Stimulated activated CD4-positive, alpha-beta T cell treated with anti-CD3 and anti-CD28 coated beads, TNF-alpha, amount 100 ng/mL, for 4 hours (primary cell): Measurements from ENCODE around the gene ATP2A2.
"Not testable (repeated sequence)": the region's sequence is repeated elsewhere in the genome, so short reads cannot be mapped to it uniquely, and the experiment has no call there.

Experiments used
- DNase-seq, 3 experiments: peaks; one replicate each; pipeline ENCODE4 v3.0.0-alpha.2; 2020; ENCODE audit warnings: low read depth in 3 of 3

ATP2A2 gene

GRCh38 chr12:110280779-110281548 lies at the start of gene ATP2A2:
Gene ATP2A2 (plus strand): TSS chr12:110281247. CDS start chr12:110281790, 543 bp downstream.
- DNase-seq: peak; percentile 77 to 81 (median 79)

GRCh38 chr12:110233212-110233903 lies 47.7 kb upstream of the ATP2A2 start:
- no peak for DNase-seq

- no peak for DNase-seq
These were observed 46.7 kb upstream of the ATP2A2 start for GRCh38 chr12:110234331-110234751.

- no peak for DNase-seq
These were observed 46.3 kb upstream of the ATP2A2 start for GRCh38 chr12:110234755-110235154.

- no peak for DNase-seq
These were observed 45.7 kb upstream of the ATP2A2 start for GRCh38 chr12:110235383-110235782.

- no peak for DNase-seq
These were observed 37.8 kb upstream of the ATP2A2 start for GRCh38 chr12:110243227-110243626.

GRCh38 chr12:110244372-110244771 lies 36.7 kb upstream of the ATP2A2 start:
- DNase-seq: no peak

- no peak for DNase-seq
These were observed 36.2 kb upstream of the ATP2A2 start for GRCh38 chr12:110244829-110245228.

- DNase-seq: peak; percentile 15 to 24 (median 15)
These were observed 35.7 kb upstream of the ATP2A2 start for GRCh38 chr12:110245369-110245772.

GRCh38 chr12:110246636-110247339 lies 34.3 kb upstream of the ATP2A2 start:
- DNase-seq: no peak

- DNase-seq: no peak
These were observed 33.5 kb upstream of the ATP2A2 start for GRCh38 chr12:110247340-110248095.

- DNase-seq: no peak
These were observed 33.0 kb upstream of the ATP2A2 start for GRCh38 chr12:110248096-110248447.

- no peak for DNase-seq
These were observed 31.9 kb upstream of the ATP2A2 start for GRCh38 chr12:110249105-110249504.

- DNase-seq: no peak
These were observed 31.3 kb upstream of the ATP2A2 start for GRCh38 chr12:110249716-110250225.

GRCh38 chr12:110251381-110251780 lies 29.7 kb upstream of the ATP2A2 start:
- DNase-seq: no peak

GRCh38 chr12:110252716-110253115 lies 28.3 kb upstream of the ATP2A2 start:
- no peak for DNase-seq

- DNase-seq: no peak
These were observed 27.9 kb upstream of the ATP2A2 start for GRCh38 chr12:110253176-110253575.

GRCh38 chr12:110254971-110255540 lies 26.0 kb upstream of the ATP2A2 start:
- DNase-seq: no peak

GRCh38 chr12:110255890-110256456 lies 25.1 kb upstream of the ATP2A2 start:
- DNase-seq: not testable (repeated sequence)

GRCh38 chr12:110256780-110257431 lies 24.1 kb upstream of the ATP2A2 start:
- no peak for DNase-seq
